Left ventricle myocardium inferior (tissue), 1 donor: ENCODE measurements around the gene KCTD2. TPM values are rescaled to one million over a fixed set of nuclear protein-coding genes. Genes with fewer than 3 reads are reported as not detected.

ENCODE experiments used
- DNase-seq: peaks from one replicate; pipeline ENCODE4 v3.0.0-alpha.2; 2020
- H3K27ac ChIP-seq: fragments of 200-600 bp; replicated peaks from 2 replicates; pipeline ENCODE4 v1.8.0; 2021
- H3K27me3 ChIP-seq: fragments of 200-600 bp; 2 replicates; pipeline ENCODE4 v1.8.0; 2021; ENCODE audit warnings: low read depth
- H3K36me3 ChIP-seq: fragments of 200-600 bp; 2 replicates; pipeline ENCODE4 v1.8.0; 2021
- H3K4me1 ChIP-seq: fragments of 200-600 bp; 2 replicates; pipeline ENCODE4 v1.8.0; 2021
- H3K4me3 ChIP-seq: fragments of 200-600 bp; 2 replicates; pipeline ENCODE4 v1.8.0; 2021; ENCODE audit warnings: mild to moderate bottlenecking, moderate library complexity
- H3K9me3 ChIP-seq: fragments of 200-600 bp; replicated peaks from 2 replicates; pipeline ENCODE4 v1.8.0; 2021
- intact Hi-C: fragments of 100-400 bp; cut with micrococcal nuclease; formaldehyde crosslinking; loops from one replicate; pipeline ENCODE4 v1.11.0; 2022
- total RNA-seq: library from RNA; stranded (reverse); fragmentation: NEBNext Ultra II Directional; extraction: Animal tissue kit (Norgen Biotek cat#: 25700); gene quantifications from one replicate; pipeline ENCODE4 v1.2.1, GENCODE V29; 2021
- TF ChIP-seq, protein P1 (sequence below): fragments of 200-600 bp; IDR thresholded peaks from 2 replicates; pipeline ENCODE4 v1.8.0; 2021; ENCODE audit warnings: antibody characterized with exemption, mild to moderate bottlenecking, borderline replicate concordance
- donor health status: DM: no; HTN: yes; CAD: no; lungs with severe emphysema.

KCTD2 gene
- total RNA-seq, 1 donor from 2014 or later = 23.1 TPM

DNA sequence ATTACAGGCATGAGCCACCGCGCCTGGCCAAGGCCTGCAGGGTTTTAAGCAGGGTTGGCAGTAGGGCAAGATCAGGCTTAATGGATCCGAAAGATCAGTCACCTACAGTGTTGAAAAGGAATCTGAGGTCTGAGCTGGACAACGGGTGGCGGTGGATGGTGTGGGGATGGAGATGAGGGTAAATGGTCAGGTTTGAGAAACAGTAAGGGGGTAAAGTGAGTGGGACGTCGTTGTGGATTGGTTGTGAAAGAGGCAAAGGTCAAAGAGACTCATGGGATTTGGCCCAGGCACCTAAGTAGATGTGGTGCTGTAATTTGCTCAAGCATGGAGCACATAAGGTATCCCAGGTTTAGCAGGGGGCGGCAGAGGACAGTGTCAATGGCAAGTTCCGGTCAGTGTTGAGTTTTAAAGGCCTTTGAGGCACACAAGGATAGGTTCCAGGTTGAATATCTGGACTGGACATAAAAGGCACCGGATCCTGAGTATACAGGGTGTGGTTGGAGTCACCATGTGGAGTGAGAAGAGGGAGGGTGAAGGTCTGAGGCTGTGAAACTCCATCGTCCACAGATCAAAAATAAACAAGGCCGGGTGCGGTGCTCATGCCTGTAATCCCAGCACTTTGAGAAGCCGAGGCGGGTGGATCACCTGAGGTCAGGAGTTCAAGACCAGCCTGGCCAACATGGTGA, 39.6 kb downstream of the KCTD2 start:
- peak overlapping the region; percentile 92 for H3K27ac ChIP-seq
- no peak for DNase-seq
- no peaks in the 10 kb centered on the region for H3K27me3 ChIP-seq
- intact Hi-C loops = no loop called here
- no peaks in the 10 kb centered on the region for H3K36me3 ChIP-seq
- TF ChIP-seq, protein P1, sequence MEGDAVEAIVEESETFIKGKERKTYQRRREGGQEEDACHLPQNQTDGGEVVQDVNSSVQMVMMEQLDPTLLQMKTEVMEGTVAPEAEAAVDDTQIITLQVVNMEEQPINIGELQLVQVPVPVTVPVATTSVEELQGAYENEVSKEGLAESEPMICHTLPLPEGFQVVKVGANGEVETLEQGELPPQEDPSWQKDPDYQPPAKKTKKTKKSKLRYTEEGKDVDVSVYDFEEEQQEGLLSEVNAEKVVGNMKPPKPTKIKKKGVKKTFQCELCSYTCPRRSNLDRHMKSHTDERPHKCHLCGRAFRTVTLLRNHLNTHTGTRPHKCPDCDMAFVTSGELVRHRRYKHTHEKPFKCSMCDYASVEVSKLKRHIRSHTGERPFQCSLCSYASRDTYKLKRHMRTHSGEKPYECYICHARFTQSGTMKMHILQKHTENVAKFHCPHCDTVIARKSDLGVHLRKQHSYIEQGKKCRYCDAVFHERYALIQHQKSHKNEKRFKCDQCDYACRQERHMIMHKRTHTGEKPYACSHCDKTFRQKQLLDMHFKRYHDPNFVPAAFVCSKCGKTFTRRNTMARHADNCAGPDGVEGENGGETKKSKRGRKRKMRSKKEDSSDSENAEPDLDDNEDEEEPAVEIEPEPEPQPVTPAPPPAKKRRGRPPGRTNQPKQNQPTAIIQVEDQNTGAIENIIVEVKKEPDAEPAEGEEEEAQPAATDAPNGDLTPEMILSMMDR = no peak
- H3K4me1 ChIP-seq = peaks cover 36% of the 10 kb centered on the region
- no peaks in the 10 kb centered on the region for H3K9me3 ChIP-seq
- H3K4me3 ChIP-seq = no peak overlapping the region

- H3K4me1 ChIP-seq = peaks cover 41% of the 10 kb centered on the region
Measured at GRCh38 chr17:75087182-75087557, 40.1 kb downstream of the KCTD2 start.

DNA sequence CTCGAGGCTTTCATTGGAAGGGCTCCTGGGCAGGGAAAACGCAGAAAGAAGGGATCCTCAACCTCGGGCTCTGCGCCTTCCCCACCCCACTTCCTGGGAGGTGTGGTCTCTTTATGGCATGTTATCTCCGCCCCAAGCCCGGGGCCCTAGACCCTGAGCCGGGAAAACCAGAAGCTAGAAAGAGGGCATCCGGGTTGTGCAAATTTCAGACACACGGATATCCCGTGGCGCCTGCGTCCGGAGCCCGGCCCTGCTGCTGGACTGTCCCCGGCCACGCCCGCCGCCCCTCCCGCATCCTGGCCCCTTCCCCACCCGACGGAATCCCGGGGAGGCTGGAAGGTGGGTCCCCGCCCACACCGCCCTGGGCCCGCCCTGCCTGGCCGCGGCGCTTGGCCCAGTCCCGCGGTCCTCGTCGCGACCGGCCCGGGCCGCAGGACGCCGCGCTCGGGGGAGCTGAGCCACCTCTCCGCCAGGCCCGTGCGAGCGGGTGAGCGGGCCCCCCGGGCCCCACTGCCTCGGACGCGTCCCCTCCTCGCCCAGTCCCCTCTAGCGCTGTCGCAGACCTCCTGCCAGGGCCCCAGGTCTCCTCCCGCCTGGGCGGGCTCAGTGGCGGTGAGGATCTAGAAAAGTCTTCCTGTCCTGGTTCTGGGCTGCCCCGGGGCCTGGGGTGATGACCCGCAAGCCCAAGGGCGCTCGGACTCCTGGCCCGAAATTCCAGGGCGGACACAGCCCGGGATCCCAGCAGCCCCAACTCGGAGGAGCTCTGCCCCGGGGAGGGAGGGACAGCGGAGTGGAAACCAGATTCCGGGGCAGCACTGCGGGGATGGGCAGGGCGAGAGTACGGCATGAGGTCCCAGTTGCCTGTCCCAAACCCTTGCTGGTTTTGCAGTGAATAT, 40.8 kb downstream of the KCTD2 start, which contains the start of gene SLC16A5:
TSS of gene SLC16A5 (plus strand) at position 397 of the 896 bp plus-strand sequence. CDS start 5,683 bp downstream, outside the sequence.
- Histone ChIP-seq H3K36me3 (no peaks in the 10 kb centered on the region), H3K9me3 (no peaks in the 10 kb centered on the region), H3K27me3 (no peaks in the 10 kb centered on the region), H3K4me1 (peaks cover 41% of the 10 kb centered on the region), H3K4me3 (peak within 1 kb of the TSS; percentile 79), H3K27ac (peak within 1 kb of the TSS; percentile 92)
- intact Hi-C loops = no loop called here
- TF ChIP-seq, protein P1 = no peak
- peak; percentile 91 for DNase-seq

More at GRCh38 chr17:75087182-75087557, 40.1 kb downstream of the KCTD2 start:
- H3K36me3 ChIP-seq = no peaks in the 10 kb centered on the region
- DNase-seq = no peak
- no peaks in the 10 kb centered on the region for H3K9me3 ChIP-seq
- H3K4me3 ChIP-seq = peak overlapping the region; percentile 79
- H3K27ac ChIP-seq = peak overlapping the region; percentile 92
- intact Hi-C loops = no loop called here
- no peaks in the 10 kb centered on the region for H3K27me3 ChIP-seq
- TF ChIP-seq, protein P1 = no peak

- TF ChIP-seq, protein P1 = no peak
- peak overlapping the region; percentile 79 for H3K4me3 ChIP-seq
- DNase-seq = no peak
- H3K9me3 ChIP-seq = no peaks in the 10 kb centered on the region
- intact Hi-C loops = no loop called here
- peak overlapping the region; percentile 92 for H3K27ac ChIP-seq
- no peaks in the 10 kb centered on the region for H3K36me3 ChIP-seq
- H3K27me3 ChIP-seq = no peaks in the 10 kb centered on the region
- H3K4me1 ChIP-seq = peaks cover 45% of the 10 kb centered on the region
Measured at GRCh38 chr17:75088465-75089417, 41.7 kb downstream of the KCTD2 start.
